WTC11 (cell line): ENCODE measurements around the gene WRAP73. TPM values are rescaled to one million over a fixed set of nuclear protein-coding genes. Genes with fewer than 3 reads are reported as not detected.

ENCODE experiments used
- ATAC-seq: fragments of 200-7000 bp; cut with Tn5 transposase; 2 replicates; pipeline ENCODE4 v1.10.0; 2021; ENCODE audit warnings: mild to moderate bottlenecking, moderate library complexity
- CTCF ChIA-PET: fragments of 300-600 bp; sonication (Branson Sonifier 250); formaldehyde crosslinking; loops from one replicate; lab custom pipeline; 2021; ENCODE audit warnings: antibody characterized with exemption; lab: Charles Lee
- POLR2A ChIA-PET: fragments of 350-600 bp; sonication (Branson Sonifier 250); formaldehyde crosslinking; loops from one replicate; lab custom pipeline; 2021; ENCODE audit warnings: antibody characterized with exemption; lab: Charles Lee
- DNase-seq: peaks from one replicate; pipeline ENCODE4 v3.0.0; 2021; ENCODE audit warnings: low spot score
- H3K27ac Mint-ChIP-seq: 2 replicates; pipeline ENCODE4 v1.8.0; 2021; ENCODE audit warnings: mixed read lengths
- H3K27me3 Mint-ChIP-seq: 2 replicates; pipeline ENCODE4 v1.8.0; 2021; ENCODE audit warnings: low read depth, mild to moderate bottlenecking, moderate library complexity, mixed read lengths
- H3K36me3 Mint-ChIP-seq: 2 replicates; pipeline ENCODE4 v1.8.0; 2021; ENCODE audit warnings: mixed read lengths
- H3K4me1 Mint-ChIP-seq: 2 replicates; pipeline ENCODE4 v1.8.0; 2022; ENCODE audit warnings: mixed read lengths
- H3K4me3 Mint-ChIP-seq: 2 replicates; pipeline ENCODE4 v1.8.0; 2021; ENCODE audit warnings: mild to moderate bottlenecking, moderate library complexity, mixed read lengths
- H3K9me3 Mint-ChIP-seq: 2 replicates; pipeline ENCODE4 v1.8.0; 2021; ENCODE audit warnings: mixed read lengths
- AR ChIP-seq: fragments of 250-450 bp; sonication (Bioruptor Pico); IDR thresholded peaks from 2 replicates; pipeline ENCODE4 v1.9.0; 2021; ENCODE audit warnings: mild to moderate bottlenecking
- ARID4B ChIP-seq: sonication (generic); formaldehyde crosslinking; IDR thresholded peaks from 2 replicates; pipeline ENCODE4 v1.8.0; 2023; ENCODE audit warnings: missing genetic modification reagents, mild to moderate bottlenecking, borderline replicate concordance
- E2F5 ChIP-seq: sonication (generic); formaldehyde crosslinking; IDR thresholded peaks from 2 replicates; pipeline ENCODE4 v1.8.1; 2022; ENCODE audit warnings: mild to moderate bottlenecking, moderate library complexity, missing genetic modification reagents
- ELF4 ChIP-seq: sonication (generic); formaldehyde crosslinking; IDR thresholded peaks from 2 replicates; pipeline ENCODE4 v1.8.1; 2022; ENCODE audit warnings: low read depth, mild to moderate bottlenecking, moderate library complexity, missing genetic modification reagents
- EMX1 ChIP-seq: fragments of 250-450 bp; sonication (Bioruptor Pico); IDR thresholded peaks from 2 replicates; pipeline ENCODE4 v1.8.0; 2021; ENCODE audit warnings: mild to moderate bottlenecking
- JUN ChIP-seq: sonication (generic); formaldehyde crosslinking; IDR thresholded peaks from 2 replicates; pipeline ENCODE4 v1.8.0; 2023; ENCODE audit warnings: mild to moderate bottlenecking, missing genetic modification reagents
- NFYB ChIP-seq: sonication (generic); formaldehyde crosslinking; conservative IDR thresholded peaks from 2 replicates; pipeline ENCODE4 v1.8.0; 2022; ENCODE audit warnings: low read depth, missing genetic modification reagents
- NR3C1 ChIP-seq: sonication (generic); formaldehyde crosslinking; conservative IDR thresholded peaks from 2 replicates; pipeline ENCODE4 v1.8.1; 2023; ENCODE audit warnings: low read depth, mild to moderate bottlenecking, missing genetic modification reagents
- PRDM15 ChIP-seq: sonication (generic); formaldehyde crosslinking; IDR thresholded peaks from 2 replicates; pipeline ENCODE4 v1.8.0; 2022; ENCODE audit warnings: missing genetic modification reagents
- RORB ChIP-seq: fragments of 250-450 bp; sonication (Bioruptor Pico); IDR thresholded peaks from 2 replicates; pipeline ENCODE4 v1.9.0; 2021; ENCODE audit warnings: mild to moderate bottlenecking
- SMAD4 ChIP-seq: sonication (generic); formaldehyde crosslinking; IDR thresholded peaks from 2 replicates; pipeline ENCODE4 v1.8.0; 2022; ENCODE audit warnings: mild to moderate bottlenecking, missing genetic modification reagents
- USF1 ChIP-seq: sonication (generic); formaldehyde crosslinking; IDR thresholded peaks from 2 replicates; pipeline ENCODE4 v1.8.0; 2022; ENCODE audit warnings: mild to moderate bottlenecking, missing genetic modification reagents
- ZNF138 ChIP-seq: sonication (generic); formaldehyde crosslinking; conservative IDR thresholded peaks from 2 replicates; pipeline ENCODE4 v1.8.1; 2022; ENCODE audit warnings: mild to moderate bottlenecking, moderate library complexity, missing genetic modification reagents
- ZNF281 ChIP-seq: sonication (generic); formaldehyde crosslinking; IDR thresholded peaks from 2 replicates; pipeline ENCODE4 v1.8.0; 2023; ENCODE audit warnings: mild to moderate bottlenecking, missing genetic modification reagents
- ZNF317 ChIP-seq: sonication (generic); formaldehyde crosslinking; IDR thresholded peaks from 2 replicates; pipeline ENCODE4 v1.8.1; 2023; ENCODE audit warnings: low read depth, mild to moderate bottlenecking, moderate library complexity, missing genetic modification reagents, borderline replicate concordance
- ZNF423 ChIP-seq: fragments of 250-450 bp; sonication (Bioruptor Pico); IDR thresholded peaks from 2 replicates; pipeline ENCODE4 v2.1.2; 2022; ENCODE audit warnings: mild to moderate bottlenecking, moderate library complexity
- ZNF671 ChIP-seq: fragments of 250-450 bp; sonication (Bioruptor Pico); IDR thresholded peaks from 2 replicates; pipeline ENCODE4 v1.8.0; 2021; ENCODE audit warnings: mild to moderate bottlenecking
- ZSCAN18 ChIP-seq: fragments of 250-450 bp; sonication (Bioruptor Pico); IDR thresholded peaks from 2 replicates; pipeline ENCODE4 v2.1.2; 2022; ENCODE audit warnings: mild to moderate bottlenecking, moderate library complexity
- total RNA-seq: library from RNA; stranded (reverse); gene quantifications from 3 replicates; pipeline ENCODE4 v1.2.3, GENCODE V29; 2021

Gene WRAP73
- total RNA-seq, 1 experiment from 2014 or later = 39.2 TPM

GRCh38 chr1:3653286-3653618 lies 3.3 kb upstream of the WRAP73 start (continued):
- TF ChIP-seq ZNF281 = no peak
- TF ChIP-seq ELF4 = no peak
- TF ChIP-seq EMX1 (CRISPR knock-in tag) = no peak
- no peak for TF ChIP-seq RORB (CRISPR knock-in tag)
- TF ChIP-seq PRDM15 (CRISPR knock-in tag) = no peak
- no peak for TF ChIP-seq ARID4B (CRISPR knock-in tag)
- TF ChIP-seq, all 79 proteins: peak for 0

- ATAC-seq (peak; percentile 44), DNase-seq (peak; percentile 56)
- POLR2A ChIA-PET = no interaction called here
- no peak for TF ChIP-seq E2F5 (CRISPR knock-in tag)
- no peak for TF ChIP-seq EMX1 (CRISPR knock-in tag)
- no peak for TF ChIP-seq SMAD4 (CRISPR knock-in tag)
- TF ChIP-seq NR3C1 (CRISPR knock-in tag) = no peak
- TF ChIP-seq JUN (CRISPR knock-in tag) = no peak
- TF ChIP-seq ZNF138 (CRISPR knock-in tag) = no peak
- no peak for TF ChIP-seq NFYB
- TF ChIP-seq USF1 (CRISPR knock-in tag) = no peak
- TF ChIP-seq ZNF317 (CRISPR knock-in tag) = no peak
- no peak for TF ChIP-seq ZSCAN18 (CRISPR knock-in tag)
- TF ChIP-seq ZNF671 (CRISPR knock-in tag) = no peak
- TF ChIP-seq AR (CRISPR knock-in tag) = no peak
- no peak for TF ChIP-seq ZNF423 (CRISPR knock-in tag)
- H3K9me3 Mint-ChIP-seq = no peaks in the 10 kb centered on the region
- H3K4me3 Mint-ChIP-seq = peak overlapping the region; percentile 55
- CTCF ChIA-PET = interaction anchor here (0.6 to 3.8 kb wide), 13 partner anchors 12 to 162 kb away, joined by 3 to 27 read pairs (median 7); no protein-coding TSS in a partner anchor
- no peaks in the 10 kb centered on the region for H3K36me3 Mint-ChIP-seq
- H3K27me3 Mint-ChIP-seq = peaks cover 68% of the 10 kb centered on the region
- H3K27ac Mint-ChIP-seq = no peak overlapping the region
- peaks cover 10% of the 10 kb centered on the region for H3K4me1 Mint-ChIP-seq
These were observed 2.8 kb upstream of the WRAP73 start for GRCh38 chr1:3652548-3653285.
